HepG2 (cell line): ENCODE data around the gene FBXO7. TPM values are rescaled to one million over a fixed set of nuclear protein-coding genes. Genes with fewer than 3 reads are reported as not detected.
A peak's percentile ranks its signal among the peaks of the same experiment; 100 is the strongest.

Experiments used
- CREM ChIP-seq, 2 experiments: sonication (generic) in 1 of 2; formaldehyde crosslinking in 1 of 2; IDR thresholded peaks; 2 replicates each; pipeline versions ENCODE4 v1.4.0 to v1.6.1; 2016 to 2020; ENCODE audit warnings: antibody characterized with exemption in 1 of 2, mild to moderate bottlenecking in 1 of 2, missing genetic modification reagents in 1 of 2
- KLF6 ChIP-seq: IDR thresholded peaks from 2 replicates; pipeline ENCODE4 v1.8.0; 2016; ENCODE audit warnings: missing biosample characterization, missing genetic modification reagents
- MIXL1 ChIP-seq: IDR thresholded peaks from 2 replicates; pipeline ENCODE4 v1.6.1; 2016
- NONO ChIP-seq, 2 experiments: fragments of 450-650 bp in 1 of 2; sonication (generic) in 1 of 2; formaldehyde crosslinking in 1 of 2; IDR thresholded peaks in 1 of 2; conservative IDR thresholded peaks in 1 of 2; 2 replicates each; pipeline versions ENCODE4 v1.6.1 to v1.8.0; 2017 to 2022; ENCODE audit warnings: mild to moderate bottlenecking in 1 of 2, missing genetic modification reagents in 1 of 2, moderate library complexity in 1 of 2
- PRMT3 ChIP-seq: sonication (generic); formaldehyde crosslinking; IDR thresholded peaks from 2 replicates; pipeline ENCODE4 v1.8.1; 2022; ENCODE audit warnings: low read depth, mild to moderate bottlenecking, moderate library complexity, missing genetic modification reagents, borderline replicate concordance
- ZKSCAN5 ChIP-seq: sonication (generic); formaldehyde crosslinking; IDR thresholded peaks from 2 replicates; pipeline ENCODE4 v1.5.1; 2020; ENCODE audit warnings: mild to moderate bottlenecking, missing genetic modification reagents
- ZNF761 ChIP-seq: sonication (generic); formaldehyde crosslinking; conservative IDR thresholded peaks from 2 replicates; pipeline ENCODE4 v1.4.0; 2020; ENCODE audit warnings: mild to moderate bottlenecking, missing genetic modification reagents
- polyA plus RNA-seq, 8 experiments: library from polyadenylated mRNA; depleted of rRNA in 3 of 8; stranded (reverse) in 7 of 8; unstranded in 1 of 8; fragments of >200 nt; fragmentation: Illumina TruSeq in 4 of 8; extraction: Trizol in 4 of 8; gene quantifications; 2 replicates each; pipeline versions ENCODE4 v1.2.1 to v1.2.3, GENCODE V29; 2011 to 2016; ENCODE audit warnings: low read depth in 4 of 8, missing spikeins in 1 of 8, mixed read lengths in 1 of 8; ENCODE audit not compliant: insufficient read depth in 1 of 8
- total RNA-seq, 5 experiments: library from RNA; depleted of rRNA; stranded (reverse); fragments of >200 nt; fragmentation: Illumina TruSeq; extraction: Trizol; gene quantifications; 2 replicates each; pipeline ENCODE4 v1.2.3, GENCODE V29; 2016; ENCODE audit warnings: low read depth in 1 of 5
- TF ChIP-seq, protein P1 (sequence below), 2 experiments: sonication (generic) in 1 of 2; formaldehyde crosslinking in 1 of 2; IDR thresholded peaks; 2 replicates each; pipeline versions ENCODE4 v1.4.0 to v1.6.1; 2016 to 2020; ENCODE audit warnings: borderline replicate concordance in 1 of 2, low read depth in 1 of 2, mild to moderate bottlenecking in 1 of 2, missing genetic modification reagents in 1 of 2
- TF ChIP-seq, protein P2 (sequence below): sonication (generic); formaldehyde crosslinking; IDR thresholded peaks from 2 replicates; pipeline ENCODE4 v1.4.0; 2020; ENCODE audit warnings: low read depth, missing genetic modification reagents
- TF ChIP-seq, protein P3 (sequence below): sonication (generic); formaldehyde crosslinking; IDR thresholded peaks from 2 replicates; pipeline ENCODE4 v1.4.0; 2020; ENCODE audit warnings: missing genetic modification reagents
- TF ChIP-seq, protein P4 (sequence below): sonication (generic); formaldehyde crosslinking; IDR thresholded peaks from 2 replicates; pipeline ENCODE4 v1.8.0; 2022; ENCODE audit warnings: mild to moderate bottlenecking, missing genetic modification reagents, moderate library complexity
- TF ChIP-seq, protein P5 (sequence below): sonication (generic); formaldehyde crosslinking; IDR thresholded peaks from 2 replicates; pipeline ENCODE4 v1.5.0; 2020; ENCODE audit warnings: missing genetic modification reagents, mild to moderate bottlenecking, borderline replicate concordance

Gene FBXO7
- total and polyA plus RNA-seq, 2 of the 13 experiments (the other 11 are each of a cell fraction or from before 2014, with no cell fraction given) = 105 to 172 TPM

DNA sequence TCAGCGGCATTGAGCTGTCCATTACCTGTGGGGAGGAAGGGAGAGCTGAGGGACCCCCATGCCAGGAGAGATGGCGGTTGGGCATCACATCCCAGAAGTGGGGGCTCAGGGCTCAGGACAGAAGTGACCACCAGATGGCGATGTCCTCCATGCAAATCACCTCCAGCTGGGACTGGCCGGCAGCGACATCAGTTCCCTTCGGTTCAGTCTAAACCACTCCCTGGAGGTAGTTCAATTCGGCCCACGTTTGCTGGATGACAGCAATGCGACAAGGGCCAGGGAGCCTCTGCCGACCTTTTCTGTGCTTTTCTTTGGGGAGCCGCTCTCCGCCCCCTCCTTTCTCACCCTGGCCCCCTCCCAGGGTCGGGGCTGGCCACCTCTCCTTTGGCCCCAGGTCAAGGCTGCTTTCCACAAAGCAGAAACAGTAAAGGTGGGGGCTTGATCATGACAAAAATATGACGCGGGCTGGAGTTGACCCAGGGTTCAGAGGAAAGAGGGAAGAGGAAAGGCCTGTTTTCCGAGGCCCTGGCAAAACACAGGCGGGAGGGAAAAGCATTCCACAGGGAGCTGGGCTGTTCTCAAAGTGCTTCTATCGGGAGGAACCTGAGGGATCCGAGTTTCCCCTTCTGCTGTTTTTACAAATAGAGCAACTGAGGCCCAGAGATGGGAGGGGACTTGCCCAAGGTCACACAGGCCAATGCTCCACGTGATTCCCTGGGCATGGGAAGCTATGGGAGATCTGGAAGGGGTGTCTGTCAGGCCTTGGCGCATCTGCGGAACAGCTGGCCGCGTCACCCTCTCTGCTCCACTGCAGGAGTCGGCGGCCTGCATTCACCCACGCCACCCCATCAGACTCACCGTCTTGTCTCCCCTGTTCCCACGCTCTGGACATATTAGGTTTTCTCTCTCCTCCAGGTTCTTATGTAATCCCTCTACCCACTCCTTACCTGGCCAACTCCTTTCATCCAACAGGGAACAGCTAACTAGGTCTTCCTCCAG, 54.7 kb downstream of the FBXO7 start (continued):
- TF ChIP-seq, protein P1, sequence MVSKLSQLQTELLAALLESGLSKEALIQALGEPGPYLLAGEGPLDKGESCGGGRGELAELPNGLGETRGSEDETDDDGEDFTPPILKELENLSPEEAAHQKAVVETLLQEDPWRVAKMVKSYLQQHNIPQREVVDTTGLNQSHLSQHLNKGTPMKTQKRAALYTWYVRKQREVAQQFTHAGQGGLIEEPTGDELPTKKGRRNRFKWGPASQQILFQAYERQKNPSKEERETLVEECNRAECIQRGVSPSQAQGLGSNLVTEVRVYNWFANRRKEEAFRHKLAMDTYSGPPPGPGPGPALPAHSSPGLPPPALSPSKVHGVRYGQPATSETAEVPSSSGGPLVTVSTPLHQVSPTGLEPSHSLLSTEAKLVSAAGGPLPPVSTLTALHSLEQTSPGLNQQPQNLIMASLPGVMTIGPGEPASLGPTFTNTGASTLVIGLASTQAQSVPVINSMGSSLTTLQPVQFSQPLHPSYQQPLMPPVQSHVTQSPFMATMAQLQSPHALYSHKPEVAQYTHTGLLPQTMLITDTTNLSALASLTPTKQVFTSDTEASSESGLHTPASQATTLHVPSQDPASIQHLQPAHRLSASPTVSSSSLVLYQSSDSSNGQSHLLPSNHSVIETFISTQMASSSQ (IDR thresholded peaks at IDR 0.05; ENCODE audit: low read depth) = no peak
- TF ChIP-seq, protein P1 (CRISPR knock-in tag; IDR thresholded peaks at IDR 0.05; ENCODE audit: borderline replicate concordance) = no peak
- no peak for TF ChIP-seq ZNF761 (CRISPR knock-in tag)
- TF ChIP-seq, protein P2, sequence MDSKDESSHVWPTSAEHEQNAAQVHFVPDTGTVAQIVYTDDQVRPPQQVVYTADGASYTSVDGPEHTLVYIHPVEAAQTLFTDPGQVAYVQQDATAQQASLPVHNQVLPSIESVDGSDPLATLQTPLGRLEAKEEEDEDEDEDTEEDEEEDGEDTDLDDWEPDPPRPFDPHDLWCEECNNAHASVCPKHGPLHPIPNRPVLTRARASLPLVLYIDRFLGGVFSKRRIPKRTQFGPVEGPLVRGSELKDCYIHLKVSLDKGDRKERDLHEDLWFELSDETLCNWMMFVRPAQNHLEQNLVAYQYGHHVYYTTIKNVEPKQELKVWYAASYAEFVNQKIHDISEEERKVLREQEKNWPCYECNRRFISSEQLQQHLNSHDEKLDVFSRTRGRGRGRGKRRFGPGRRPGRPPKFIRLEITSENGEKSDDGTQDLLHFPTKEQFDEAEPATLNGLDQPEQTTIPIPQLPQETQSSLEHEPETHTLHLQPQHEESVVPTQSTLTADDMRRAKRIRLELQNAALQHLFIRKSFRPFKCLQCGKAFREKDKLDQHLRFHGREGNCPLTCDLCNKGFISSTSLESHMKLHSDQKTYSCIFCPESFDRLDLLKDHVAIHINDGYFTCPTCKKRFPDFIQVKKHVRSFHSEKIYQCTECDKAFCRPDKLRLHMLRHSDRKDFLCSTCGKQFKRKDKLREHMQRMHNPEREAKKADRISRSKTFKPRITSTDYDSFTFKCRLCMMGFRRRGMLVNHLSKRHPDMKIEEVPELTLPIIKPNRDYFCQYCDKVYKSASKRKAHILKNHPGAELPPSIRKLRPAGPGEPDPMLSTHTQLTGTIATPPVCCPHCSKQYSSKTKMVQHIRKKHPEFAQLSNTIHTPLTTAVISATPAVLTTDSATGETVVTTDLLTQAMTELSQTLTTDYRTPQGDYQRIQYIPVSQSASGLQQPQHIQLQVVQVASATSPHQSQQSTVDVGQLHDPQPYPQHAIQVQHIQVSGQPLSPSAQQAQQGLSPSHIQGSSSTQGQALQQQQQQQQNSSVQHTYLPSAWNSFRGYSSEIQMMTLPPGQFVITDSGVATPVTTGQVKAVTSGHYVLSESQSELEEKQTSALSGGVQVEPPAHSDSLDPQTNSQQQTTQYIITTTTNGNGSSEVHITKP (CRISPR knock-in tag) = peak; percentile 54
- TF ChIP-seq, protein P3, sequence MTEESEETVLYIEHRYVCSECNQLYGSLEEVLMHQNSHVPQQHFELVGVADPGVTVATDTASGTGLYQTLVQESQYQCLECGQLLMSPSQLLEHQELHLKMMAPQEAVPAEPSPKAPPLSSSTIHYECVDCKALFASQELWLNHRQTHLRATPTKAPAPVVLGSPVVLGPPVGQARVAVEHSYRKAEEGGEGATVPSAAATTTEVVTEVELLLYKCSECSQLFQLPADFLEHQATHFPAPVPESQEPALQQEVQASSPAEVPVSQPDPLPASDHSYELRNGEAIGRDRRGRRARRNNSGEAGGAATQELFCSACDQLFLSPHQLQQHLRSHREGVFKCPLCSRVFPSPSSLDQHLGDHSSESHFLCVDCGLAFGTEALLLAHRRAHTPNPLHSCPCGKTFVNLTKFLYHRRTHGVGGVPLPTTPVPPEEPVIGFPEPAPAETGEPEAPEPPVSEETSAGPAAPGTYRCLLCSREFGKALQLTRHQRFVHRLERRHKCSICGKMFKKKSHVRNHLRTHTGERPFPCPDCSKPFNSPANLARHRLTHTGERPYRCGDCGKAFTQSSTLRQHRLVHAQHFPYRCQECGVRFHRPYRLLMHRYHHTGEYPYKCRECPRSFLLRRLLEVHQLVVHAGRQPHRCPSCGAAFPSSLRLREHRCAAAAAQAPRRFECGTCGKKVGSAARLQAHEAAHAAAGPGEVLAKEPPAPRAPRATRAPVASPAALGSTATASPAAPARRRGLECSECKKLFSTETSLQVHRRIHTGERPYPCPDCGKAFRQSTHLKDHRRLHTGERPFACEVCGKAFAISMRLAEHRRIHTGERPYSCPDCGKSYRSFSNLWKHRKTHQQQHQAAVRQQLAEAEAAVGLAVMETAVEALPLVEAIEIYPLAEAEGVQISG (CRISPR knock-in tag) = peak; percentile 69
- peak; percentile 28; the same call in 1 of the 2 replicates for TF ChIP-seq MIXL1 (CRISPR knock-in tag)
- no peak for TF ChIP-seq NONO (IDR thresholded peaks at IDR 0.05)
- TF ChIP-seq NONO (CRISPR knock-in tag; conservative IDR thresholded peaks at IDR 0.05) = 0 out of 2 replicates have a peak, but pooled peaks have one; percentile 51
- TF ChIP-seq CREM (IDR thresholded peaks at IDR 0.05) = no peak; the same call in none of the 2 replicates
- TF ChIP-seq CREM (CRISPR knock-in tag; IDR thresholded peaks at IDR 0.05) = no peak
- TF ChIP-seq, protein P4, sequence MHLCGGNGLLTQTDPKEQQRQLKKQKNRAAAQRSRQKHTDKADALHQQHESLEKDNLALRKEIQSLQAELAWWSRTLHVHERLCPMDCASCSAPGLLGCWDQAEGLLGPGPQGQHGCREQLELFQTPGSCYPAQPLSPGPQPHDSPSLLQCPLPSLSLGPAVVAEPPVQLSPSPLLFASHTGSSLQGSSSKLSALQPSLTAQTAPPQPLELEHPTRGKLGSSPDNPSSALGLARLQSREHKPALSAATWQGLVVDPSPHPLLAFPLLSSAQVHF = no peak
- TF ChIP-seq ZKSCAN5 (CRISPR knock-in tag) = no peak
- no peak for TF ChIP-seq PRMT3 (CRISPR knock-in tag)
- TF ChIP-seq, protein P5, sequence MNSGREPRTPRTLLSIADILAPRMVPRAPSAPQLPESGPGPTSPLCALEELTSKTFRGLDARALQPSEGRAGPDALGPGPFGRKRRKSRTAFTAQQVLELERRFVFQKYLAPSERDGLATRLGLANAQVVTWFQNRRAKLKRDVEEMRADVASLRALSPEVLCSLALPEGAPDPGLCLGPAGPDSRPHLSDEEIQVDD (CRISPR knock-in tag) = no peak
- TF ChIP-seq KLF6 (CRISPR knock-in tag) = 0 out of 2 replicates have a peak, but pooled peaks have one; percentile 59
